Stomach (tissue), 4 donors: ENCODE results near the gene MALRD1.

Source experiments
- CTCF ChIP-seq, 7 experiments: fragments of 450-650 bp in 4 of 7; fragments of 200-600 bp in 3 of 7; sonication (generic) in 3 of 7; IDR thresholded peaks; one replicate each; pipeline ENCODE4 v1.5.1; 2016 to 2019; ENCODE audit warnings: antibody characterized with exemption in 7 of 7, control low read depth in 2 of 7, mild to moderate bottlenecking in 1 of 7
- POLR2A ChIP-seq, 4 donors: fragments of 450-650 bp; IDR thresholded peaks; one replicate each; pipeline ENCODE4 v1.6.1; 2016; ENCODE audit warnings: antibody characterized with exemption in 4 of 4, control low read depth in 2 of 4, mild to moderate bottlenecking in 1 of 4, moderate library complexity in 1 of 4
- POLR2AphosphoS5 ChIP-seq, 3 donors: sonication (generic); formaldehyde crosslinking; IDR thresholded peaks; one replicate each; pipeline ENCODE4 v1.6.1; 2016; ENCODE audit warnings: antibody characterized with exemption in 3 of 3

GRCh38 chr10:19493917-19494316 is 445.3 kb downstream of the MALRD1 start:
- TF ChIP-seq CTCF (IDR thresholded peaks at IDR 0.05) (no peak), POLR2A (IDR thresholded peaks at IDR 0.05) (no peak), POLR2AphosphoS5 (IDR thresholded peaks at IDR 0.05) (no peak)
